ENCODE measurements around the gene FITM1.
A peak's percentile ranks its signal among the peaks of the same experiment; 100 is the strongest.

The FITM1 gene

DNA sequence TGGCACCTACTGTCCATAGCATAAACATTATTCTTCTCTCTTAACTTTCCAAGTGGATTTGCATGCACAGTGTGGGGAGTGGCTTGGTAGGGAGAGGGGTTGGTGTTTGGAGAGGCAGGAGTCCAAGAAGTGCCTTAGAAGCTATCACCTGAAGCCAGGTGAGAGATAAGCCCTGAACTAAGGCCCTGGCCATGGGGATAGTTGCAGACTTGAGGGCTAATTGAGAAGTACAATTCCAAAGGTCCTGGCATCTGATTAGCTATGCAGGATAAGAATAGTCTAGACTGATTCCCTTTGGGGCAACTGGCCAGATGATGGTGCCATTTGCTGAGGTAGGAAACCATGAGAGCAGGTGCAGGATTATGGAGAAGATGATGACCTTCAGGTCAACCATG lies 38.4 kb upstream of the FITM1 start:
- H3K27ac ChIP-seq (ENCODE audit: low read length): no peak overlapping the region
- H3K9me3 ChIP-seq (ENCODE audit: control insufficient read depth in 1 of 2, low read length in 2 of 2): no peaks in the 10 kb centered on the region
- peaks cover 6 to 9% of the 10 kb centered on the region in 2 donors for H3K4me1 ChIP-seq (ENCODE audit: control insufficient read depth in 1 of 2, insufficient read depth in 2 of 2, low read length in 2 of 2)
- H3K4me3 ChIP-seq (ENCODE audit: low read depth in 1 of 2, low read length in 2 of 2): no peak overlapping the region
- no peaks in the 10 kb centered on the region for H3K27me3 ChIP-seq (ENCODE audit: low read depth, low read length)
- H3K36me3 ChIP-seq (ENCODE audit: control insufficient read depth in 1 of 2, insufficient read depth in 2 of 2, low read length in 2 of 2): no peaks in the 10 kb centered on the region

DNA sequence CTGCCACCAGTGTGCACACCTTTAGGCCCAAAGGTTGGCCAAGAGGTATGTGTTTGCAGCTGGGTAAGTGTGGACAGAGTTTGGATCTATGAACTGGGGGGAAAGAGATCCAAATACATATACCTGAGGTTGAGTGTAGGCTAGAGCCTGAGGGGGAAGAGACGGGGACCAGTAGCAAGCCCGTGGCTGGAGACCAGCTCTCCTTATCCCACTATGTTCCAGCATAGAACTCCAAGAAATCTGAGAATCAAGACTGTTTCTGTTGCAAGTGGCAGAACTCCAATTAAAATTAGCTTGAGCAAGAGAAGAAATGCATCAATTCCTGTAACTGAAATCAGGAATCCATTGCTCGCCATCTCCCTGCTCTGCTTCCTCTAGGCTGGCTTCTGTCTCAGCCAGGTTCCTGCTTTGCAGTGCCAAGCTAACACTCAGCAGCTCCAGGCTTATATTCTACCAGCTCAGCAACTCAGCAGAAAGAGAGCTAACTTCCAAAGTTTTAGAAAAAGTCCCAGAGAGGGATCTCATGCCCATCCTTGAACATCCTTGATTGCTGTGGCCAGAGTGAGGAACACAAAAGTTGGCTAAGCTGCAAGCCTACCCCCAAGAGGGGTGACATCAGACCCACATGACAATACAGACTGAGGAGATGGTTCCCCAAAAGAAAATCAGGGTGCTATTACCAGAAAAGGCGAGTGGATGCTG lies 37.8 kb upstream of the FITM1 start:
- Histone ChIP-seq H3K27ac (ENCODE audit: low read length) (no peak overlapping the region), H3K27me3 (ENCODE audit: low read depth, low read length) (no peaks in the 10 kb centered on the region), H3K4me3 (ENCODE audit: low read depth in 1 of 2, low read length in 2 of 2) (no peak overlapping the region), H3K4me1 (ENCODE audit: control insufficient read depth in 1 of 2, insufficient read depth in 2 of 2, low read length in 2 of 2) (peaks cover 6 to 9% of the 10 kb centered on the region in 2 donors), H3K36me3 (ENCODE audit: control insufficient read depth in 1 of 2, insufficient read depth in 2 of 2, low read length in 2 of 2) (no peaks in the 10 kb centered on the region), H3K9me3 (ENCODE audit: control insufficient read depth in 1 of 2, low read length in 2 of 2) (no peaks in the 10 kb centered on the region)

DNA sequence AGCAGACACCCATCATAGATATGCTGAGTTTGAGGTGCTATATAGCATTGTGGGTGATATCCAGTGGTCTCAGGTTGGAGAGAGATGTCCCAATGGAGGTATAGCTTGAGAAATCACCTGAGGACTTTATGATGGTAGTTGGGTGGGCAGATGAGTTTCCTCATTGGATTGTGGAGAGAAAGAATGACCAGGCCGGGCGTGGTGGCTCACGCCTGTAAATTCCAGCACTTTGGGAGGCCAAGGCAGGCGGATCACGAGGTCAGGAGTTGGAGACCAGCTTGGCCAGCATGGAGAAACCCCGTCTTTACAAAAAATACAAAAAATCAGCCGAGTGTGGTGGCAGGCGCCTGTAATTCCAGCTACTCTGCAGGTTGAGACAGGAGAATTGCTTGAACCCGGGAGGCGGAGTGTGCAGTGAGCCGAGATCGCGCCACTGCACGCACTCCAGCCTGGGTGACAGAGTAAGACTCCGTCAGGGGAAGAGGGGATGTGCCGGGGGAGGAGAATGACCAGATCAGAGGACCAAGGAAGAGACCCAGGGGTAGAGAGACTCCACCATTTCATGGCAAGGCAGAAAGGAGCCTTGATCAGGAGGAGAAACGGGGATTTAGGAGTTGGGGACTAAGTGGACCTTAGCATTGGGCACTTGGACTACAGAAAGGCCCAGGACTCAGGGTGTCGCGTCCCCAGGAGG lies 37.1 kb upstream of the FITM1 start:
- Histone ChIP-seq H3K27me3 (ENCODE audit: low read depth, low read length) (no peaks in the 10 kb centered on the region), H3K27ac (ENCODE audit: low read length) (peak overlapping the region; percentile 81), H3K9me3 (ENCODE audit: control insufficient read depth in 1 of 2, low read length in 2 of 2) (no peaks in the 10 kb centered on the region), H3K36me3 (ENCODE audit: control insufficient read depth in 1 of 2, insufficient read depth in 2 of 2, low read length in 2 of 2) (peaks cover 0 to 1% of the 10 kb centered on the region in 2 donors), H3K4me3 (ENCODE audit: low read depth in 1 of 2, low read length in 2 of 2) (peak overlapping the region; percentile 75 to 86), H3K4me1 (ENCODE audit: control insufficient read depth in 1 of 2, insufficient read depth in 2 of 2, low read length in 2 of 2) (peaks cover 6 to 9% of the 10 kb centered on the region in 2 donors)

- Histone ChIP-seq H3K4me1 (ENCODE audit: control insufficient read depth in 1 of 2, insufficient read depth in 2 of 2, low read length in 2 of 2) (peaks cover 6 to 9% of the 10 kb centered on the region in 2 donors), H3K4me3 (ENCODE audit: low read depth in 1 of 2, low read length in 2 of 2) (peak within 1 kb of the TSS; percentile 75 to 86), H3K27ac (ENCODE audit: low read length) (peak within 1 kb of the TSS; percentile 94), H3K27me3 (ENCODE audit: low read depth, low read length) (no peaks in the 10 kb centered on the region), H3K9me3 (ENCODE audit: control insufficient read depth in 1 of 2, low read length in 2 of 2) (no peaks in the 10 kb centered on the region), H3K36me3 (ENCODE audit: control insufficient read depth in 1 of 2, insufficient read depth in 2 of 2, low read length in 2 of 2) (peaks cover 0 to 7% of the 10 kb centered on the region in 2 donors)
Observed at GRCh38 chr14:24093901-24094840, 36.3 kb upstream of the FITM1 start, which contains the start of gene PCK2. PCK2 (plus strand) TSS chr14:24094311; CDS start chr14:24094406, 95 bp downstream.

- peaks cover 0 to 7% of the 10 kb centered on the region in 2 donors for H3K36me3 ChIP-seq (ENCODE audit: control insufficient read depth in 1 of 2, insufficient read depth in 2 of 2, low read length in 2 of 2)
- H3K4me1 ChIP-seq (ENCODE audit: control insufficient read depth in 1 of 2, insufficient read depth in 2 of 2, low read length in 2 of 2): peaks cover 6 to 9% of the 10 kb centered on the region in 2 donors
- no peaks in the 10 kb centered on the region for H3K27me3 ChIP-seq (ENCODE audit: low read depth, low read length)
- H3K4me3 ChIP-seq (ENCODE audit: low read depth in 1 of 2, low read length in 2 of 2): peak overlapping the region; percentile 75 to 86
- no peaks in the 10 kb centered on the region for H3K9me3 ChIP-seq (ENCODE audit: control insufficient read depth in 1 of 2, low read length in 2 of 2)
- H3K27ac ChIP-seq (ENCODE audit: low read length): peak overlapping the region; percentile 94
Observed at GRCh38 chr14:24094841-24095270, 35.6 kb upstream of the FITM1 start.

GRCh38 chr14:24095271-24096068 lies 35.0 kb upstream of the FITM1 start:
- H3K4me1 ChIP-seq (ENCODE audit: control insufficient read depth in 1 of 2, insufficient read depth in 2 of 2, low read length in 2 of 2): peaks cover 6 to 9% of the 10 kb centered on the region in 2 donors
- peak overlapping the region; percentile 94 for H3K27ac ChIP-seq (ENCODE audit: low read length)
- peaks cover 0 to 12% of the 10 kb centered on the region in 2 donors for H3K36me3 ChIP-seq (ENCODE audit: control insufficient read depth in 1 of 2, insufficient read depth in 2 of 2, low read length in 2 of 2)
- H3K9me3 ChIP-seq (ENCODE audit: control insufficient read depth in 1 of 2, low read length in 2 of 2): no peaks in the 10 kb centered on the region
- H3K4me3 ChIP-seq (ENCODE audit: low read depth in 1 of 2, low read length in 2 of 2): peak overlapping the region; percentile 75 to 86
- no peaks in the 10 kb centered on the region for H3K27me3 ChIP-seq (ENCODE audit: low read depth, low read length)

- H3K4me3 ChIP-seq (ENCODE audit: low read depth in 1 of 2, low read length in 2 of 2): no peak overlapping the region
- H3K27ac ChIP-seq (ENCODE audit: low read length): no peak overlapping the region
- H3K36me3 ChIP-seq (ENCODE audit: control insufficient read depth in 1 of 2, insufficient read depth in 2 of 2, low read length in 2 of 2): peaks cover 4 to 22% of the 10 kb centered on the region in 2 donors
Observed at GRCh38 chr14:24096545-24097181, 33.8 kb upstream of the FITM1 start.

DNA sequence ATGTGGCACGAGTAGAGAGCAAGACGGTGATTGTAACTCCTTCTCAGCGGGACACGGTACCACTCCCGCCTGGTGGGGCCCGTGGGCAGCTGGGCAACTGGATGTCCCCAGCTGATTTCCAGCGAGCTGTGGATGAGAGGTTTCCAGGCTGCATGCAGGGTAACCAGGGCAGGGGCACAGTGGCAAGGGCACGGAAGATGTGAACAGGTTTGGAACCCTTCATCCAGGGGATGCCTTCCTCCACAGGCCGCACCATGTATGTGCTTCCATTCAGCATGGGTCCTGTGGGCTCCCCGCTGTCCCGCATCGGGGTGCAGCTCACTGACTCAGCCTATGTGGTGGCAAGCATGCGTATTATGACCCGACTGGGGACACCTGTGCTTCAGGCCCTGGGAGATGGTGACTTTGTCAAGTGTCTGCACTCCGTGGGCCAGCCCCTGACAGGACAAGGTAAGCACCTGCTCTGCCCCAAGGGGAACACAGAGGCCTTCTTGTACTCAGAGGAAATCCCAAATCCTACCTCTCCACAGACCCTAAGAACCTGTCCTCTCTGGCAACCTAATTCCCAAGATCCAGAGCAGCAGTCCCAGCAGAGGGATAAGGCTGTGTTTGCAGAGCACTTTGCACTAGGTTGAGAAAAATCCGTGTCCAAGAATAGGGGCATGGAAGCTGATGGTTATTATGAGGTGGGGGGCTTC lies 32.1 kb upstream of the FITM1 start:
- no peak overlapping the region for H3K4me3 ChIP-seq (ENCODE audit: low read depth in 1 of 2, low read length in 2 of 2)
- no peak overlapping the region for H3K27ac ChIP-seq (ENCODE audit: low read length)
- no peaks in the 10 kb centered on the region for H3K27me3 ChIP-seq (ENCODE audit: low read depth, low read length)
- peaks cover 6 to 9% of the 10 kb centered on the region in 2 donors for H3K4me1 ChIP-seq (ENCODE audit: control insufficient read depth in 1 of 2, insufficient read depth in 2 of 2, low read length in 2 of 2)
- no peaks in the 10 kb centered on the region for H3K9me3 ChIP-seq (ENCODE audit: control insufficient read depth in 1 of 2, low read length in 2 of 2)
- H3K36me3 ChIP-seq (ENCODE audit: control insufficient read depth in 1 of 2, insufficient read depth in 2 of 2, low read length in 2 of 2): peaks cover 4 to 34% of the 10 kb centered on the region in 2 donors

More at GRCh38 chr14:24096545-24097181, 33.8 kb upstream of the FITM1 start:
- peaks cover 6 to 9% of the 10 kb centered on the region in 2 donors for H3K4me1 ChIP-seq (ENCODE audit: control insufficient read depth in 1 of 2, insufficient read depth in 2 of 2, low read length in 2 of 2)
- no peaks in the 10 kb centered on the region for H3K27me3 ChIP-seq (ENCODE audit: low read depth, low read length)
- no peaks in the 10 kb centered on the region for H3K9me3 ChIP-seq (ENCODE audit: control insufficient read depth in 1 of 2, low read length in 2 of 2)

GRCh38 chr14:24098927-24099813 lies 31.3 kb upstream of the FITM1 start:
- Histone ChIP-seq H3K36me3 (ENCODE audit: control insufficient read depth in 1 of 2, insufficient read depth in 2 of 2, low read length in 2 of 2) (peaks cover 10 to 37% of the 10 kb centered on the region in 2 donors), H3K27me3 (ENCODE audit: low read depth, low read length) (no peaks in the 10 kb centered on the region), H3K4me3 (ENCODE audit: low read depth in 1 of 2, low read length in 2 of 2) (no peak overlapping the region), H3K4me1 (ENCODE audit: control insufficient read depth in 1 of 2, insufficient read depth in 2 of 2, low read length in 2 of 2) (peaks cover 3 to 9% of the 10 kb centered on the region in 2 donors), H3K9me3 (ENCODE audit: control insufficient read depth in 1 of 2, low read length in 2 of 2) (no peaks in the 10 kb centered on the region), H3K27ac (ENCODE audit: low read length) (no peak overlapping the region)
